ENCODE data around the gene COL27A1. TPM values are rescaled to one million over a fixed set of nuclear protein-coding genes. Genes with fewer than 3 reads are reported as not detected.

Gene COL27A1
- total and polyA plus RNA-seq, 7 donors: 1.4 to 13.3 (median 4.3) TPM

- H3K9me3 ChIP-seq: no peaks in the 10 kb centered on the region
- H3K27ac ChIP-seq: peak overlapping the region in 1 of 4 donors; percentile 6
- DNase-seq: no peak
- no peak for TF ChIP-seq POLR2A (IDR thresholded peaks at IDR 0.05)
- no peak for TF ChIP-seq CTCF (IDR thresholded peaks at IDR 0.05)
- TF ChIP-seq POLR2AphosphoS5 (IDR thresholded peaks at IDR 0.05): no peak
- no peak for TF ChIP-seq EP300 (IDR thresholded peaks at IDR 0.05)
- WGBS, 2 donors: 78 to 81% methylated on average over 22 of the region's 22 CpGs
- peaks cover 0 to 37% (median 25%) of the 10 kb centered on the region in 4 donors for H3K4me1 ChIP-seq
- H3K27me3 ChIP-seq: no peaks in the 10 kb centered on the region
- H3K36me3 ChIP-seq: no peaks in the 10 kb centered on the region
- intact Hi-C loops (cut with DNase I): no loop called here
- no peak overlapping the region for H3K4me3 ChIP-seq
Measured at GRCh38 chr9:114169952-114170770, 14.8 kb downstream of the COL27A1 start.

GRCh38 chr9:114170771-114171461, 15.6 kb downstream of the COL27A1 start:
- Histone ChIP-seq H3K4me3 (no peak overlapping the region), H3K27ac (peak overlapping the region in 1 of 4 donors; percentile 6), H3K9me3 (no peaks in the 10 kb centered on the region), H3K4me1 (peaks cover 0 to 44% (median 32%) of the 10 kb centered on the region in 4 donors), H3K27me3 (no peaks in the 10 kb centered on the region), H3K36me3 (no peaks in the 10 kb centered on the region)
- WGBS, 2 donors: 85 to 87% methylated on average over 11 of the region's 11 CpGs
- intact Hi-C loops (cut with DNase I): no loop called here
- TF ChIP-seq POLR2A (IDR thresholded peaks at IDR 0.05) (no peak), POLR2AphosphoS5 (IDR thresholded peaks at IDR 0.05) (no peak), CTCF (IDR thresholded peaks at IDR 0.05) (no peak), EP300 (IDR thresholded peaks at IDR 0.05) (no peak)
- no peak for DNase-seq

GRCh38 chr9:114171500-114171899, 16.2 kb downstream of the COL27A1 start:
- no peaks in the 10 kb centered on the region for H3K36me3 ChIP-seq
- TF ChIP-seq POLR2A (IDR thresholded peaks at IDR 0.05) (no peak), POLR2AphosphoS5 (IDR thresholded peaks at IDR 0.05) (no peak)
- H3K27ac ChIP-seq: peak overlapping the region in 1 of 4 donors; percentile 77
- no peak overlapping the region for H3K4me3 ChIP-seq
- no peaks in the 10 kb centered on the region for H3K9me3 ChIP-seq
- intact Hi-C loops (cut with DNase I): no loop called here
- H3K27me3 ChIP-seq: no peaks in the 10 kb centered on the region
- DNase-seq: no peak
- WGBS, 2 donors: 90 to 94% methylated on average over 7 of the region's 7 CpGs
- H3K4me1 ChIP-seq: peaks cover 0 to 50% (median 37%) of the 10 kb centered on the region in 4 donors

- intact Hi-C loops (cut with DNase I): no loop called here
- Histone ChIP-seq H3K4me1 (peaks cover 0 to 67% (median 54%) of the 10 kb centered on the region in 4 donors), H3K9me3 (no peaks in the 10 kb centered on the region), H3K27me3 (no peaks in the 10 kb centered on the region), H3K4me3 (no peak overlapping the region), H3K36me3 (no peaks in the 10 kb centered on the region), H3K27ac (peak overlapping the region; percentile 14 to 77 (median 70))
- TF ChIP-seq CTCF (IDR thresholded peaks at IDR 0.05) (no peak), POLR2AphosphoS5 (IDR thresholded peaks at IDR 0.05) (peak in 3 of 4 donors; percentile 36 to 53 (median 38))
- DNase-seq: peak; percentile 83
- WGBS, 2 donors: 78 to 80% methylated on average over 20 of the region's 20 CpGs
Measured at GRCh38 chr9:114172981-114173833, 17.9 kb downstream of the COL27A1 start.
